ENCODE measurements around the gene LMAN2.

The LMAN2 gene

GRCh38 chr5:177294632-177295031 lies 56.8 kb downstream of the LMAN2 start:
- Histone ChIP-seq H3K27ac (ENCODE audit: extremely low read depth, low read depth, low read length) (no peak overlapping the region), H3K9me3 (ENCODE audit: control insufficient read depth, insufficient read depth, low read depth, low read length) (no peaks in the 10 kb centered on the region), H3K4me1 (ENCODE audit: control insufficient read depth, insufficient read depth, low read length) (0 out of 2 replicates have a peak, but pooled peaks cover 3% of the 10 kb centered on the region), H3K36me3 (ENCODE audit: control insufficient read depth in 2 of 2, insufficient read depth in 1 of 2, low read length in 2 of 2) (peaks cover 28 to 89% of the 10 kb centered on the region in 2 experiments), H3K4me3 (ENCODE audit: low read depth, low read length) (no peak overlapping the region)
- ChIA-PET CTCF (interaction anchor here (0.6 to 2.1 kb wide), 2 partner anchors 15 to 16 kb away, joined by 3 to 10 read pairs; no protein-coding TSS in a partner anchor), POLR2A (no interaction called here)
- no peak for TF ChIP-seq ZEB2 (tag by site-specific recombination; IDR thresholded peaks at IDR 0.05)
- no peak for TF ChIP-seq REPIN1 (tag by site-specific recombination; IDR thresholded peaks at IDR 0.05; ENCODE audit: low read depth)
- no peak for TF ChIP-seq ZBTB1 (tag by site-specific recombination; IDR thresholded peaks at IDR 0.05)
- no peak for TF ChIP-seq ZNF239 (tag by site-specific recombination; IDR thresholded peaks at IDR 0.05)
- TF ChIP-seq ZNF157 (tag by site-specific recombination; IDR thresholded peaks at IDR 0.05), result no peak
- no peak for TF ChIP-seq ZNF169 (tag by site-specific recombination; IDR thresholded peaks at IDR 0.05)
- no peak for TF ChIP-seq ZNF248 (tag by site-specific recombination; IDR thresholded peaks at IDR 0.05)
- TF ChIP-seq ZNF391 (tag by site-specific recombination; IDR thresholded peaks at IDR 0.05; ENCODE audit: borderline replicate concordance, low read depth), result no peak
- TF ChIP-seq ZNF18 (tag by site-specific recombination; IDR thresholded peaks at IDR 0.05), result no peak
- no peak for TF ChIP-seq PRDM1 (tag by site-specific recombination; IDR thresholded peaks at IDR 0.05)
- no peak for TF ChIP-seq ZNF623 (tag by site-specific recombination; IDR thresholded peaks at IDR 0.05)
- TF ChIP-seq ZNF335 (tag by site-specific recombination; conservative IDR thresholded peaks at IDR 0.05), result no peak
- no peak for TF ChIP-seq ZNF701 (tag by site-specific recombination; IDR thresholded peaks at IDR 0.05)
- TF ChIP-seq HOXD13 (CRISPR knock-in tag; IDR thresholded peaks at IDR 0.05; ENCODE audit: borderline replicate concordance), result no peak
- TF ChIP-seq ZNF830 (tag by site-specific recombination; IDR thresholded peaks at IDR 0.05; ENCODE audit: low read depth), result no peak
- no peak for TF ChIP-seq ZNF184 (tag by site-specific recombination; IDR thresholded peaks at IDR 0.05)
- no peak for TF ChIP-seq ZNF792 (tag by site-specific recombination; IDR thresholded peaks at IDR 0.05)

GRCh38 chr5:177293819-177294581 lies 57.5 kb downstream of the LMAN2 start:
- ChIA-PET POLR2A (interaction anchor here (0.6 to 1.5 kb wide), 2 partner anchors 18 to 125 kb away, joined by 4 to 6 read pairs; no protein-coding TSS in a partner anchor), CTCF (interaction anchor here (0.6 to 1.6 kb wide), 3 partner anchors 16 to 366 kb away, joined by 3 to 5 read pairs (median 4); no protein-coding TSS in a partner anchor)
- Histone ChIP-seq H3K9me3 (ENCODE audit: control insufficient read depth, insufficient read depth, low read depth, low read length) (no peaks in the 10 kb centered on the region), H3K27ac (ENCODE audit: extremely low read depth, low read depth, low read length) (no peak overlapping the region), H3K4me3 (ENCODE audit: low read depth, low read length) (no peak overlapping the region), H3K36me3 (ENCODE audit: control insufficient read depth in 2 of 2, insufficient read depth in 1 of 2, low read length in 2 of 2) (peaks cover 34 to 89% of the 10 kb centered on the region in 2 experiments), H3K4me1 (ENCODE audit: control insufficient read depth, insufficient read depth, low read length) (0 out of 2 replicates have a peak, but pooled peaks cover 3% of the 10 kb centered on the region)
- no peak for TF ChIP-seq ZIC2 (tag by site-specific recombination; IDR thresholded peaks at IDR 0.05)
- no peak for TF ChIP-seq ZNF585B (tag by site-specific recombination; IDR thresholded peaks at IDR 0.05)
- TF ChIP-seq ZBTB49 (tag by site-specific recombination; IDR thresholded peaks at IDR 0.05; ENCODE audit: low read depth), result no peak
- TF ChIP-seq ZNF544 (tag by site-specific recombination; IDR thresholded peaks at IDR 0.05), result no peak
- no peak for TF ChIP-seq ZNF473 (tag by site-specific recombination; IDR thresholded peaks at IDR 0.05)
- no peak for TF ChIP-seq ZNF184 (tag by site-specific recombination; IDR thresholded peaks at IDR 0.05)
- TF ChIP-seq ZNF510 (tag by site-specific recombination; IDR thresholded peaks at IDR 0.05; ENCODE audit: insufficient replicate concordance), result no peak
- TF ChIP-seq SP3 (tag by site-specific recombination; IDR thresholded peaks at IDR 0.05), result no peak
- TF ChIP-seq ZNF530 (tag by site-specific recombination; IDR thresholded peaks at IDR 0.05; ENCODE audit: low read depth), result no peak
- TF ChIP-seq ZNF624 (tag by site-specific recombination; IDR thresholded peaks at IDR 0.05), result no peak
- no peak for TF ChIP-seq ZBTB8A (tag by site-specific recombination; IDR thresholded peaks at IDR 0.05)
- no peak for TF ChIP-seq ZNF404 (tag by site-specific recombination; IDR thresholded peaks at IDR 0.05)
